Common myeloid progenitor, CD34-positive (primary cell): Measurements from ENCODE around the gene SAP130.

Experiments used
- CTCF ChIA-PET: fragments of 350-600 bp; sonication (Branson Sonifier 250); formaldehyde crosslinking; loops from one replicate; lab custom pipeline; 2021; ENCODE audit warnings: antibody characterized with exemption; lab: Charles Lee
- POLR2A ChIA-PET: fragments of 350-600 bp; sonication (Branson Sonifier 250); formaldehyde crosslinking; loops from one replicate; lab custom pipeline; 2021; ENCODE audit warnings: antibody characterized with exemption; lab: Charles Lee
- DNase-seq, 3 donors: peaks; one replicate each; pipeline versions ENCODE4 v3.0.0 to v3.0.0-alpha.2; 2013
- H3K27ac ChIP-seq, 2 experiments: 1 replicate in 1 of 2; 2 replicates in 1 of 2; pipeline ENCODE4 v1.7.0; 2013; ENCODE audit warnings: inconsistent platforms in 2 of 2, low read length in 2 of 2, mild to moderate bottlenecking in 2 of 2, low read depth in 1 of 2, moderate library complexity in 1 of 2; ENCODE audit not compliant: severe bottlenecking in 2 of 2, insufficient read depth in 1 of 2, poor library complexity in 1 of 2
- H3K27me3 ChIP-seq, 5 experiments: replicated peaks in 2 of 5; 1 replicate in 3 of 5; 2 replicates in 2 of 5; pipeline versions ENCODE4 v1.6.1 to v1.7.0; 2013; ENCODE audit warnings: low read length in 4 of 5, mild to moderate bottlenecking in 2 of 5, moderate library complexity in 2 of 5, inconsistent platforms in 1 of 5; ENCODE audit not compliant: insufficient read depth in 5 of 5, control insufficient read depth in 4 of 5
- H3K36me3 ChIP-seq, 4 experiments: 1 replicate in 2 of 4; 2 replicates in 2 of 4; pipeline versions ENCODE4 v1.6.1 to v1.7.0; 2013; ENCODE audit warnings: low read length in 3 of 4, control low read depth in 1 of 4, mild to moderate bottlenecking in 1 of 4; ENCODE audit not compliant: control insufficient read depth in 4 of 4, insufficient read depth in 4 of 4
- H3K4me1 ChIP-seq, 4 experiments: 1 replicate in 3 of 4; 2 replicates in 1 of 4; pipeline versions ENCODE4 v1.6.1 to v1.7.1; 2013; ENCODE audit warnings: low read length in 3 of 4, mild to moderate bottlenecking in 3 of 4, control low read depth in 1 of 4, inconsistent platforms in 1 of 4, moderate library complexity in 1 of 4; ENCODE audit not compliant: control insufficient read depth in 4 of 4, insufficient read depth in 4 of 4; ENCODE audit errors: control extremely low read depth in 1 of 4
- H3K4me3 ChIP-seq, 7 experiments: 1 replicate in 4 of 7; 2 replicates in 3 of 7; pipeline versions ENCODE4 v1.5.1 to v1.7.0; 2013; ENCODE audit warnings: mild to moderate bottlenecking in 7 of 7, low read length in 6 of 7, moderate library complexity in 6 of 7, inconsistent platforms in 2 of 7, low read depth in 2 of 7, control low read depth in 1 of 7; ENCODE audit not compliant: insufficient read depth in 4 of 7, control insufficient read depth in 1 of 7; ENCODE audit errors: extremely low read depth in 1 of 7
- H3K9me3 ChIP-seq, 5 experiments: 1 replicate in 4 of 5; 2 replicates in 1 of 5; pipeline versions ENCODE4 v1.6.1 to v1.7.1; 2013; ENCODE audit warnings: low read length in 4 of 5, mild to moderate bottlenecking in 2 of 5, inconsistent platforms in 1 of 5, low read depth in 1 of 5, moderate library complexity in 1 of 5; ENCODE audit not compliant: control insufficient read depth in 4 of 5, insufficient read depth in 2 of 5; ENCODE audit errors: control extremely low read depth in 1 of 5
- WGBS: methylation state at CpG from one replicate; pipeline ENCODE4 v1.1.5; 2013; ENCODE audit not compliant: insufficient coverage; 5-methylcytosine and 5-hydroxymethylcytosine counted together

The SAP130 gene

GRCh38 chr2:128012698-128013097, 15.2 kb downstream of the SAP130 start:
- Histone ChIP-seq H3K27ac (no peak overlapping the region), H3K36me3 (peaks cover 21 to 96% (median 72%) of the 10 kb centered on the region in 4 experiments), H3K27me3 (no peaks in the 10 kb centered on the region), H3K4me1 (no peaks in the 10 kb centered on the region), H3K9me3 (no peaks in the 10 kb centered on the region), H3K4me3 (no peak overlapping the region)
- WGBS: 97% methylated on average over 3 of the region's 3 CpGs
- no peak for DNase-seq
- CTCF ChIA-PET: interaction anchor here (1.2 kb wide), 1 partner anchor 88 kb away, joined by 3 read pairs; no protein-coding TSS in a partner anchor
- POLR2A ChIA-PET: no interaction called here

- Histone ChIP-seq H3K4me1 (no peaks in the 10 kb centered on the region), H3K9me3 (no peaks in the 10 kb centered on the region), H3K27ac (no peak overlapping the region), H3K4me3 (no peak overlapping the region), H3K27me3 (no peaks in the 10 kb centered on the region), H3K36me3 (peaks cover 26 to 88% (median 52%) of the 10 kb centered on the region in 4 experiments)
- 100% methylated on average over 2 of the region's 6 CpGs for WGBS
- CTCF ChIA-PET: no interaction called here
- POLR2A ChIA-PET: no interaction called here
- no peak for DNase-seq
Measured at GRCh38 chr2:128008074-128008672, 19.7 kb downstream of the SAP130 start.

- CTCF ChIA-PET: no interaction called here
- H3K27me3 ChIP-seq: no peaks in the 10 kb centered on the region
- no peaks in the 10 kb centered on the region for H3K4me1 ChIP-seq
- no peak overlapping the region for H3K4me3 ChIP-seq
- POLR2A ChIA-PET: no interaction called here
- no peak overlapping the region for H3K27ac ChIP-seq
- no CpG with 5 or more reads among the region's 2 CpGs for WGBS
- no peaks in the 10 kb centered on the region for H3K9me3 ChIP-seq
- DNase-seq: no peak
- peaks cover 21 to 77% (median 51%) of the 10 kb centered on the region in 4 experiments for H3K36me3 ChIP-seq
Measured at GRCh38 chr2:128004509-128004908, 23.4 kb downstream of the SAP130 start.

- ChIA-PET CTCF (no interaction called here), POLR2A (no interaction called here)
- Histone ChIP-seq H3K4me3 (no peak overlapping the region), H3K4me1 (no peaks in the 10 kb centered on the region), H3K27ac (no peak overlapping the region), H3K36me3 (peaks cover 26 to 77% (median 55%) of the 10 kb centered on the region in 4 experiments), H3K9me3 (no peaks in the 10 kb centered on the region), H3K27me3 (no peaks in the 10 kb centered on the region)
- DNase-seq: no peak
- WGBS: no CpG with 5 or more reads among the region's 6 CpGs
Measured at GRCh38 chr2:128003463-128003862, 24.4 kb downstream of the SAP130 start.

- Histone ChIP-seq H3K4me1 (no peaks in the 10 kb centered on the region), H3K9me3 (no peaks in the 10 kb centered on the region), H3K27ac (no peak overlapping the region), H3K4me3 (no peak overlapping the region), H3K36me3 (peaks cover 28 to 89% (median 57%) of the 10 kb centered on the region in 4 experiments), H3K27me3 (no peaks in the 10 kb centered on the region)
- no peak for DNase-seq
- WGBS: 100% methylated on average over 5 of the region's 9 CpGs
- CTCF ChIA-PET: no interaction called here
- POLR2A ChIA-PET: no interaction called here
Measured at GRCh38 chr2:127996160-127996559, 31.7 kb downstream of the SAP130 start.

- no peaks in the 10 kb centered on the region for H3K9me3 ChIP-seq
- POLR2A ChIA-PET: no interaction called here
- no peak overlapping the region for H3K27ac ChIP-seq
- CTCF ChIA-PET: interaction anchor here (0.6 kb wide), 1 partner anchor 15 kb away, joined by 3 read pairs; no protein-coding TSS in a partner anchor
- peaks cover 28 to 84% (median 57%) of the 10 kb centered on the region in 4 experiments for H3K36me3 ChIP-seq
- H3K4me1 ChIP-seq: no peaks in the 10 kb centered on the region
- no peak overlapping the region for H3K4me3 ChIP-seq
- WGBS: 94% methylated on average over 3 of the region's 7 CpGs
- no peaks in the 10 kb centered on the region for H3K27me3 ChIP-seq
- no peak for DNase-seq
Measured at GRCh38 chr2:127995725-127996124, 32.1 kb downstream of the SAP130 start.

GRCh38 chr2:127993659-127994058, 34.2 kb downstream of the SAP130 start:
- WGBS: 100% methylated on average over 1 of the region's 2 CpGs

More at GRCh38 chr2:127993659-127994058, 34.2 kb downstream of the SAP130 start:
- ChIA-PET CTCF (no interaction called here), POLR2A (no interaction called here)
- no peak overlapping the region for H3K27ac ChIP-seq
- no peaks in the 10 kb centered on the region for H3K4me1 ChIP-seq
- peaks cover 18 to 79% (median 47%) of the 10 kb centered on the region in 4 experiments for H3K36me3 ChIP-seq
- H3K27me3 ChIP-seq: no peaks in the 10 kb centered on the region
- H3K4me3 ChIP-seq: no peak overlapping the region
- DNase-seq: no peak
- H3K9me3 ChIP-seq: no peaks in the 10 kb centered on the region
